HepG2 (cell line): ENCODE data around the gene THAP9. TPM values are rescaled to one million over a fixed set of nuclear protein-coding genes. Genes with fewer than 3 reads are reported as not detected.
A peak's percentile ranks its signal among the peaks of the same experiment; 100 is the strongest.

Experiments
- CBX5 ChIP-seq: sonication (generic); formaldehyde crosslinking; IDR thresholded peaks from 2 replicates; pipeline ENCODE4 v1.4.0; 2020; ENCODE audit warnings: missing genetic modification reagents, borderline replicate concordance
- ELF4 ChIP-seq: sonication (generic); formaldehyde crosslinking; IDR thresholded peaks from 2 replicates; pipeline ENCODE4 v1.5.0; 2020; ENCODE audit warnings: missing genetic modification reagents, mild to moderate bottlenecking, moderate library complexity, borderline replicate concordance
- KAT8 ChIP-seq: IDR thresholded peaks from 2 replicates; pipeline ENCODE4 v1.6.1; 2016; ENCODE audit warnings: missing genetic modification reagents, missing compliant biosample characterization
- KDM2A ChIP-seq: sonication (generic); formaldehyde crosslinking; IDR thresholded peaks from 2 replicates; pipeline ENCODE4 v1.4.0; 2020; ENCODE audit warnings: low read depth, missing genetic modification reagents, borderline replicate concordance
- SRF ChIP-seq: IDR thresholded peaks from 2 replicates; pipeline ENCODE4 v1.6.1; 2011; ENCODE audit warnings: mild to moderate bottlenecking, low read depth, low read length, moderate library complexity
- ZHX1 ChIP-seq: sonication (generic); formaldehyde crosslinking; IDR thresholded peaks from 2 replicates; pipeline ENCODE4 v1.8.1; 2022; ENCODE audit warnings: low read depth, mild to moderate bottlenecking, missing genetic modification reagents
- ZNF18 ChIP-seq: sonication (generic); formaldehyde crosslinking; IDR thresholded peaks from 2 replicates; pipeline ENCODE4 v1.8.0; 2022; ENCODE audit warnings: mild to moderate bottlenecking, missing genetic modification reagents; ENCODE audit not compliant: insufficient replicate concordance
- ZNF567 ChIP-seq: sonication (generic); formaldehyde crosslinking; IDR thresholded peaks from 2 replicates; pipeline ENCODE4 v1.8.1; 2023; ENCODE audit warnings: mild to moderate bottlenecking, missing genetic modification reagents, borderline replicate concordance
- polyA plus RNA-seq, 8 experiments: library from polyadenylated mRNA; depleted of rRNA in 3 of 8; stranded (reverse) in 7 of 8; unstranded in 1 of 8; fragments of >200 nt; fragmentation: Illumina TruSeq in 4 of 8; extraction: Trizol in 4 of 8; gene quantifications; 2 replicates each; pipeline versions ENCODE4 v1.2.1 to v1.2.3, GENCODE V29; 2011 to 2016; ENCODE audit warnings: low read depth in 4 of 8, missing spikeins in 1 of 8, mixed read lengths in 1 of 8; ENCODE audit not compliant: insufficient read depth in 1 of 8
- total RNA-seq, 5 experiments: library from RNA; depleted of rRNA; stranded (reverse); fragments of >200 nt; fragmentation: Illumina TruSeq; extraction: Trizol; gene quantifications; 2 replicates each; pipeline ENCODE4 v1.2.3, GENCODE V29; 2016; ENCODE audit warnings: low read depth in 1 of 5
- TF ChIP-seq, protein P1 (sequence below): sonication (generic); formaldehyde crosslinking; IDR thresholded peaks from 2 replicates; pipeline ENCODE4 v1.8.1; 2023; ENCODE audit warnings: mild to moderate bottlenecking, inconsistent platforms, moderate library complexity, missing genetic modification reagents, borderline replicate concordance

The THAP9 gene
- total and polyA plus RNA-seq, 2 of the 13 experiments (the other 11 are each of a cell fraction or from before 2014, with no cell fraction given) = 6.0 to 7.2 TPM

- TF ChIP-seq KAT8 (CRISPR knock-in tag) = 0 out of 2 replicates have a peak, but pooled peaks have one; percentile 13
- peak; percentile 49; the same call in 1 of the 2 replicates for TF ChIP-seq CBX5 (CRISPR knock-in tag)
- 0 out of 2 replicates have a peak, but pooled peaks have one; percentile 36 for TF ChIP-seq ZNF567
- no peak for TF ChIP-seq ZHX1
- 0 out of 2 replicates have a peak, but pooled peaks have one; percentile 9 for TF ChIP-seq KDM2A (CRISPR knock-in tag)
- TF ChIP-seq ZNF18 = peak; percentile 23
- TF ChIP-seq, protein P1, sequence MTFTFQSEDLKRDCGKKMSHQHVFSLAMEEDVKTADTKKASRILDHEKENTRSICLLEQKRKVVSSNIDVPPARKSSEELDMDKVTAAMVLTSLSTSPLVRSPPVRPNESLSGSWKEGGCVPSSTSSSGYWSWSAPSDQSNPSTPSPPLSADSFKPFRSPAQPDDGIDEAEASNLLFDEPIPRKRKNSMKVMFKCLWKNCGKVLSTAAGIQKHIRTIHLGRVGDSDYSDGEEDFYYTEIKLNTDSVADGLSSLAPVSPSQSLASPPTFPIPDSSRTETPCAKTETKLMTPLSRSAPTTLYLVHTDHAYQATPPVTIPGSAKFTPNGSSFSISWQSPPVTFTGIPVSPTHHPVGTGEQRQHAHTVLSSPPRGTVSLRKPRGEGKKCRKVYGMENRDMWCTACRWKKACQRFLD (CRISPR knock-in tag) = peak; percentile 7; the same call in 1 of the 2 replicates
- no peak for TF ChIP-seq SRF
- no peak for TF ChIP-seq ELF4 (CRISPR knock-in tag)
- TF ChIP-seq, all 625 proteins: peak for 10
Observed at GRCh38 chr4:82901183-82901718, 716 bp downstream of the THAP9 start (continued).
